Tibial nerve (tissue), 3 donors: ENCODE data around the gene MYBPC1.

Experiments
- CTCF ChIP-seq, 5 experiments: fragments of 200-600 bp in 3 of 5; fragments of 450-650 bp in 2 of 5; sonication (generic) in 3 of 5; IDR thresholded peaks; one replicate each; pipeline ENCODE4 v1.5.1; 2016 to 2019; ENCODE audit warnings: antibody characterized with exemption in 5 of 5, mild to moderate bottlenecking in 3 of 5, moderate library complexity in 2 of 5
- POLR2A ChIP-seq, 2 donors: fragments of 450-650 bp; IDR thresholded peaks; one replicate each; pipeline ENCODE4 v1.6.1; 2017; ENCODE audit warnings: antibody characterized with exemption in 2 of 2, mild to moderate bottlenecking in 2 of 2, moderate library complexity in 2 of 2

- TF ChIP-seq CTCF (IDR thresholded peaks at IDR 0.05) (no peak), POLR2A (IDR thresholded peaks at IDR 0.05) (no peak)
Observed at GRCh38 chr12:101686176-101686575, 91.4 kb downstream of the MYBPC1 start.
